A673 (cell line): ENCODE measurements around the gene OPRM1.
A peak's percentile ranks its signal among the peaks of the same experiment; 100 is the strongest.

Experiments
- EZH2 ChIP-seq: fragments of 200-600 bp; sonication (generic); IDR thresholded peaks from 2 replicates; pipeline ENCODE4 v1.6.1; 2017; ENCODE audit warnings: borderline replicate concordance, low read depth, mild to moderate bottlenecking, mixed read lengths, antibody characterized with exemption, low read length; ENCODE audit not compliant: poor library complexity, severe bottlenecking
- TF ChIP-seq, protein P1 (sequence below): fragments of 300-800, 200-600 bp; sonication (generic); conservative IDR thresholded peaks from 2 replicates; pipeline ENCODE4 v1.5.1; 2017; ENCODE audit warnings: low read depth, mild to moderate bottlenecking, antibody characterized with exemption, low read length, moderate library complexity, mixed read lengths

DNA sequence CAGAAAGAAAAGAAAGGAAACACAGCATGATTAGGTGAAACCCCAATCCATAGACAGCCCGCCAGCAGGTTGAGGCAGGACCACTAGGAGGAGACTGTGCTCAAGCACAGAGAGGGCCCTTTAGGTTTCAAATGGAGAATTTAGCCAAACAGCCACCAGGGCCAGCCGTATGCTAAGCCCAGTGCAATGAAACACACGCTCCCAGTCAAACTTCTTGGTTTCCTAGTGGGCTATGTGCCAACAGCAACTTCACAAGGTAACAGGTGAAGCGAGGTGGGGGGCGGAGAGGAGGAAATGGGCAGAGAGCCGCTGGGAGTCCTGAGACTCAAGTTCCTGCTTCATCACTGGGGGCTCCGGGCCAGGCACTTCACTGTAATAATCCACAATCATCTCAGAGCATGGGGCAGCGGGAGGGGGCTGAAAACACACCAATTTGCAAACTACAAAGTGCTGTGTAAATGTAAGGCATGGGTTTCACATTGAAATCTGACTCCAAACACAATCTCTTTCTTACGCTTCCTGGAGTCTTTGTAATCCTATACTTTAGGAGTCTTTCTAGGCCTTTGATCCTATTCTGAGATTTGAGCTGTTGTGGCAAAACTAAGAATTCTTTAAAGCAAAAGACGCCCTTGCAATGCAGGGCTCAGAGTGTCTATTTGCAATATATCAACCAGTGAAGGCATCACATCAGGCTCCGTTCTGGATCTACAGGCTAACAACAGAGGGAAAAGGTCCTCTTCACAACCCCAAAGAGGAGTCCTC lies 117.3 kb downstream of the OPRM1 start:
- TF ChIP-seq, protein P1, sequence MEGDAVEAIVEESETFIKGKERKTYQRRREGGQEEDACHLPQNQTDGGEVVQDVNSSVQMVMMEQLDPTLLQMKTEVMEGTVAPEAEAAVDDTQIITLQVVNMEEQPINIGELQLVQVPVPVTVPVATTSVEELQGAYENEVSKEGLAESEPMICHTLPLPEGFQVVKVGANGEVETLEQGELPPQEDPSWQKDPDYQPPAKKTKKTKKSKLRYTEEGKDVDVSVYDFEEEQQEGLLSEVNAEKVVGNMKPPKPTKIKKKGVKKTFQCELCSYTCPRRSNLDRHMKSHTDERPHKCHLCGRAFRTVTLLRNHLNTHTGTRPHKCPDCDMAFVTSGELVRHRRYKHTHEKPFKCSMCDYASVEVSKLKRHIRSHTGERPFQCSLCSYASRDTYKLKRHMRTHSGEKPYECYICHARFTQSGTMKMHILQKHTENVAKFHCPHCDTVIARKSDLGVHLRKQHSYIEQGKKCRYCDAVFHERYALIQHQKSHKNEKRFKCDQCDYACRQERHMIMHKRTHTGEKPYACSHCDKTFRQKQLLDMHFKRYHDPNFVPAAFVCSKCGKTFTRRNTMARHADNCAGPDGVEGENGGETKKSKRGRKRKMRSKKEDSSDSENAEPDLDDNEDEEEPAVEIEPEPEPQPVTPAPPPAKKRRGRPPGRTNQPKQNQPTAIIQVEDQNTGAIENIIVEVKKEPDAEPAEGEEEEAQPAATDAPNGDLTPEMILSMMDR: peak; percentile 84
- no peak for TF ChIP-seq EZH2
